Neuronal stem cell (in vitro differentiated cells): ENCODE measurements around the gene CCDC136.
A peak's percentile ranks its signal among the peaks of the same experiment; 100 is the strongest.

ENCODE experiments used
- DNase-seq: peaks from one replicate; pipeline ENCODE4 v3.0.0-alpha.2; 2013; ENCODE audit warnings: low spot score
- H2AFZ ChIP-seq: one replicate; pipeline ENCODE4 v1.6.1; 2013; ENCODE audit warnings: mild to moderate bottlenecking, low read length, inconsistent platforms
- H2AK5ac ChIP-seq: 2 replicates; pipeline ENCODE4 v1.6.1; 2013; ENCODE audit warnings: low read depth, mild to moderate bottlenecking, inconsistent platforms, low read length, moderate library complexity, mixed read lengths
- H2BK120ac ChIP-seq: 2 replicates; pipeline ENCODE4 v1.6.1; 2013; ENCODE audit warnings: low read depth, mild to moderate bottlenecking, inconsistent platforms, low read length, moderate library complexity, mixed read lengths
- H2BK12ac ChIP-seq: one replicate; pipeline ENCODE4 v1.6.1; 2013; ENCODE audit warnings: low read length, inconsistent platforms
- H2BK15ac ChIP-seq: 2 replicates; pipeline ENCODE4 v1.6.1; 2013; ENCODE audit warnings: mild to moderate bottlenecking, low read length, inconsistent platforms, mixed read lengths
- H2BK5ac ChIP-seq: one replicate; pipeline ENCODE4 v1.6.1; 2013; ENCODE audit warnings: inconsistent platforms, mild to moderate bottlenecking, low read length, moderate library complexity
- H3K14ac ChIP-seq: one replicate; pipeline ENCODE4 v1.6.1; 2013; ENCODE audit warnings: low read length, inconsistent platforms
- H3K18ac ChIP-seq: 2 replicates; pipeline ENCODE4 v1.6.1; 2013; ENCODE audit warnings: low read length, inconsistent platforms
- H3K23ac ChIP-seq: 2 replicates; pipeline ENCODE4 v1.6.1; 2013; ENCODE audit warnings: low read depth, mild to moderate bottlenecking, mixed read lengths, low read length, inconsistent platforms; ENCODE audit not compliant: poor library complexity
- H3K27ac ChIP-seq: replicated peaks from 3 replicates; pipeline ENCODE4 v1.5.1; 2013; ENCODE audit warnings: low read length, inconsistent platforms
- H3K27me3 ChIP-seq, 3 experiments: 2 replicates each; pipeline ENCODE4 v1.6.1; 2013; ENCODE audit warnings: low read length in 3 of 3, mild to moderate bottlenecking in 2 of 3, inconsistent platforms in 1 of 3, low read depth in 1 of 3, mixed read lengths in 1 of 3, moderate library complexity in 1 of 3; ENCODE audit not compliant: control insufficient read depth in 3 of 3, insufficient read depth in 3 of 3
- H3K36me3 ChIP-seq, 2 donors: replicated peaks in 1 of 2; 2 replicates each; pipeline ENCODE4 v1.6.1; 2013; ENCODE audit warnings: low read length in 2 of 2; ENCODE audit not compliant: control insufficient read depth in 2 of 2, insufficient read depth in 2 of 2
- H3K4ac ChIP-seq: 2 replicates; pipeline ENCODE4 v1.6.1; 2013; ENCODE audit warnings: inconsistent platforms, mild to moderate bottlenecking, low read length, moderate library complexity
- H3K4me1 ChIP-seq, 2 donors: 1 replicate in 1 of 2; 2 replicates in 1 of 2; pipeline ENCODE4 v1.6.1; 2013; ENCODE audit warnings: low read length in 2 of 2, low read depth in 1 of 2; ENCODE audit not compliant: control insufficient read depth in 2 of 2, insufficient read depth in 1 of 2
- H3K4me2 ChIP-seq: one replicate; pipeline ENCODE4 v1.6.1; 2013; ENCODE audit warnings: mild to moderate bottlenecking, low read length, inconsistent platforms; ENCODE audit not compliant: insufficient read depth, poor library complexity, severe bottlenecking
- H3K4me3 ChIP-seq, 2 donors: 2 replicates each; pipeline ENCODE4 v1.5.1; 2013; ENCODE audit warnings: low read length in 2 of 2, mild to moderate bottlenecking in 2 of 2, inconsistent platforms in 1 of 2, moderate library complexity in 1 of 2
- H3K79me1 ChIP-seq: one replicate; pipeline ENCODE4 v1.6.1; 2013; ENCODE audit warnings: low read depth, mild to moderate bottlenecking, inconsistent platforms, low read length, moderate library complexity
- H3K9ac ChIP-seq: one replicate; pipeline ENCODE4 v1.6.1; 2013; ENCODE audit warnings: mild to moderate bottlenecking, low read depth, low read length, inconsistent platforms; ENCODE audit not compliant: poor library complexity
- H3K9me3 ChIP-seq, 2 donors: replicated peaks in 1 of 2; 2 replicates each; pipeline versions ENCODE3 to v1.6.1; 2013; ENCODE audit warnings: low read length in 2 of 2, mild to moderate bottlenecking in 2 of 2, inconsistent platforms in 1 of 2, low read depth in 1 of 2, mixed read lengths in 1 of 2, moderate library complexity in 1 of 2; ENCODE audit not compliant: control insufficient read depth in 2 of 2, insufficient read depth in 1 of 2
- H4K8ac ChIP-seq: one replicate; pipeline ENCODE4 v1.6.1; 2013; ENCODE audit warnings: low read depth, mild to moderate bottlenecking, inconsistent platforms, low read length, moderate library complexity
- H4K91ac ChIP-seq: one replicate; pipeline ENCODE4 v1.6.1; 2013; ENCODE audit warnings: low read length, low read depth, mild to moderate bottlenecking, inconsistent platforms; ENCODE audit not compliant: poor library complexity
- WGBS, 2 donors: extraction: QIAGEN DNeasy Blood & Tissue Kit; methylation state at CpG; one replicate each; pipeline ENCODE4 v1.1.7; 2013; ENCODE audit warnings: missing lambda C conversion rate in 2 of 2, mixed read lengths in 1 of 2; ENCODE audit not compliant: insufficient read length in 2 of 2, insufficient replicate concordance in 1 of 2; ENCODE audit errors: extremely low coverage in 2 of 2; 5-methylcytosine and 5-hydroxymethylcytosine counted together

The CCDC136 gene

GRCh38 chr7:128774029-128774689 is 17.6 kb upstream of the CCDC136 start:
- H3K27ac ChIP-seq = no peak overlapping the region

GRCh38 chr7:128774921-128775320 is 16.8 kb upstream of the CCDC136 start:
- H3K18ac ChIP-seq = no peak overlapping the region
- peaks cover 16 to 45% of the 10 kb centered on the region in 2 donors for H3K36me3 ChIP-seq
- no peaks in the 10 kb centered on the region for H3K27me3 ChIP-seq
- no peak overlapping the region for H3K27ac ChIP-seq
- H3K4ac ChIP-seq = no peak overlapping the region
- peaks cover 3 to 9% of the 10 kb centered on the region in 2 donors for H3K9me3 ChIP-seq
- no peak overlapping the region for H3K4me2 ChIP-seq
- no peak overlapping the region for H2BK15ac ChIP-seq
- H3K9ac ChIP-seq = no peak overlapping the region
- no peak overlapping the region for H2AK5ac ChIP-seq
- H3K23ac ChIP-seq = peak overlapping the region; percentile 39
- H2AFZ ChIP-seq = no peak overlapping the region
- no peak overlapping the region for H2BK5ac ChIP-seq
- H4K8ac ChIP-seq = no peak overlapping the region
- no CpG with 5 or more reads among the region's 7 CpGs for WGBS, 2 donors
- no peak overlapping the region for H2BK120ac ChIP-seq
- no peak overlapping the region for H4K91ac ChIP-seq
- H3K4me3 ChIP-seq = no peak overlapping the region
- DNase-seq = no peak
- H3K4me1 ChIP-seq = no peaks in the 10 kb centered on the region
- no peaks in the 10 kb centered on the region for H3K79me1 ChIP-seq
- no peak overlapping the region for H3K14ac ChIP-seq
- H2BK12ac ChIP-seq = no peak overlapping the region

More at GRCh38 chr7:128774029-128774689, 17.6 kb upstream of the CCDC136 start:
- H2BK5ac ChIP-seq = no peak overlapping the region
- H3K14ac ChIP-seq = no peak overlapping the region
- no peak overlapping the region for H3K9ac ChIP-seq
- H2AFZ ChIP-seq = no peak overlapping the region
- H3K4me3 ChIP-seq = no peak overlapping the region
- no peak overlapping the region for H3K4ac ChIP-seq
- H3K79me1 ChIP-seq = no peaks in the 10 kb centered on the region
- WGBS, 2 donors = no CpG with 5 or more reads among the region's 13 CpGs
- H3K36me3 ChIP-seq = peaks cover 18 to 53% of the 10 kb centered on the region in 2 donors
- no peak overlapping the region for H3K18ac ChIP-seq
- H2BK15ac ChIP-seq = no peak overlapping the region
- no peak overlapping the region for H2BK12ac ChIP-seq
- H4K8ac ChIP-seq = no peak overlapping the region
- no peak overlapping the region for H3K4me2 ChIP-seq
- peaks cover 3 to 9% of the 10 kb centered on the region in 2 donors for H3K9me3 ChIP-seq
- H3K23ac ChIP-seq = no peak overlapping the region
- no peak for DNase-seq
- no peak overlapping the region for H4K91ac ChIP-seq
- no peaks in the 10 kb centered on the region for H3K27me3 ChIP-seq
- H3K4me1 ChIP-seq = no peaks in the 10 kb centered on the region
- H2AK5ac ChIP-seq = no peak overlapping the region
- H2BK120ac ChIP-seq = no peak overlapping the region

- no peak within 1 kb of the TSS for H2AK5ac ChIP-seq
These were observed 15.9 kb upstream of the CCDC136 start, which contains the start of gene OPN1SW for GRCh38 chr7:128775744-128776474. TSS of gene OPN1SW (minus strand) at chr7:128775794. CDS start at chr7:128775781, 13 bp downstream.

More at GRCh38 chr7:128775744-128776474, 15.9 kb upstream of the CCDC136 start, which contains the start of gene OPN1SW:
- Histone ChIP-seq H3K14ac (no peak within 1 kb of the TSS), H3K4me3 (no peak within 1 kb of the TSS), H3K27ac (no peak within 1 kb of the TSS), H3K36me3 (peaks cover 12 to 35% of the 10 kb centered on the region in 2 donors), H3K4me2 (no peak within 1 kb of the TSS), H3K79me1 (no peaks in the 10 kb centered on the region), H3K4me1 (no peaks in the 10 kb centered on the region), H2BK15ac (no peak within 1 kb of the TSS), H2BK12ac (no peak within 1 kb of the TSS), H4K91ac (no peak within 1 kb of the TSS), H3K27me3 (no peaks in the 10 kb centered on the region), H4K8ac (no peak within 1 kb of the TSS), H2AFZ (no peak within 1 kb of the TSS), H3K4ac (no peak within 1 kb of the TSS), H3K18ac (no peak within 1 kb of the TSS), H2BK5ac (no peak within 1 kb of the TSS), H2BK120ac (no peak within 1 kb of the TSS), H3K9me3 (peaks cover 3 to 9% of the 10 kb centered on the region in 2 donors), H3K23ac (peak within 1 kb of the TSS; percentile 39), H3K9ac (no peak within 1 kb of the TSS)
- WGBS, 2 donors = no CpG with 5 or more reads among the region's 4 CpGs
- no peak for DNase-seq
